HG02970 (cell line): ENCODE data around the gene WSB1.
"Not testable (repeated sequence)": the region's sequence is repeated elsewhere in the genome, so short reads cannot be mapped to it uniquely, and the experiment has no call there.

Experiments
- ATAC-seq: cut with Tn5 transposase; IDR thresholded peaks from one replicate; pipeline ENCODE4 v1.9.1; 2021; ENCODE audit warnings: mild to moderate bottlenecking, moderate library complexity, moderate number of reproducible peaks; ENCODE audit not compliant: unreplicated experiment, low FRiP score

The WSB1 gene

DNA sequence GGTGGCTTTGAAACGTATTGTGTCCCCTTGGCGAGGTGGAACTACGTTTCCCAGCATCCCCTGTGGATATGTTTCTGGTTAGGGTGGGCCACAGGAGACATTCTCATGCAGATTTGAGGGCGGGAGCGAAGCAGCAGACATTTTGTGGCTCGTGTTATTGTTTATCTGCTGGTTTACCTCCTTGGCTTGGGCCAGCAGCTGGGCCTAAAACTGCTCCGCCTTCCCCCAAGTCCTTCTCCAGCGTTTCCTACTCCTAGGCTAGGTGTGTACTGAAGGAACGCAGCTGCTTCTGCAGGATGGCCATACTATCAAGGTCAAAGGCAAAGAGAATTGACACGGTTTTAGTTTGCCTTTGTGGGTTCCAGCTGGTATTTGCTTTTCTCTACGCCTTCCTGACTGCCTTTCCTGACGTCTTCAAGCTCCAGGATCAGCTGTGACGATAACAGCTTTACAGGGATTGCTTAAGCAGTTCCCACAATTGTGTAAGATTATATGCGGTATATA lies 17.2 kb upstream of the WSB1 start:
- no peak for ATAC-seq

DNA sequence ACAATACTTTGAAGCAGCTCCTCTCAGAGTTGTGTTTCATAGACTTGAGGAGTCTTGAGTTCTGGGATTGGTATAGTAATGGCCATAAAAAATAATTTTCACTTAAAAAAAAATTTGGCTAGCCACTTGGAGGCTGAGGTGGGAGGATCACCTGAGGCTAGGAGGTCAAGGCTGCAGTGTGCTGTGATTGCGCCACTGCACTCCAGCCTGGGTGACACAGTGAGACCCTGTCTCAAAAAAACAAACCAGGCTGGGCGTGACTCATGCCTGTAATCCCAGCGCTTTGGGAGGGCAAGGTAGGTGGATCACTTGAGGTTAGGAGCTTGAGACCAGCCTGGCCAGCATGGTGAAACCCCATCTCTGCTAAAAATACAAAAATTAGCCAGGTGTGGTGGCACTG lies 14.8 kb upstream of the WSB1 start:
- not testable (repeated sequence) for ATAC-seq

DNA sequence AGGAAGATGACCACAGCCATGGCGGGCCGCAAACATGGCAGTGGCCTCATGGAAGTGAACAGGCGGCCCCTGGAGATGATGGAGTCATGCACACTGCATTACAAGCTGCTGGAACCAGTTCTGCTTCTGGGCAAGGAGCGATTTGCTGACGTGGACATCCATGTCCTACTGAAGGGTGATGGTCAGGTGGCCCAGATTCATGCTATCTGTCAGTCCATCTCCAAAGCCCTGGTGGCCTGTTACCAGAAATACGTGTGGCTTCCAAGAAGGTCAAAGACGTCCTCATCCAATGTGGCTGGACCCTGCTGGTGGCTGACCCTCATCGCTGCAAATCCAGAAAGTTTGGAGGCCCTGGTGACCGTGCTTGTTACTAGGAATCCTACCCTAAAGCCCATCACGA lies 13.4 kb upstream of the WSB1 start:
- no peak for ATAC-seq

DNA sequence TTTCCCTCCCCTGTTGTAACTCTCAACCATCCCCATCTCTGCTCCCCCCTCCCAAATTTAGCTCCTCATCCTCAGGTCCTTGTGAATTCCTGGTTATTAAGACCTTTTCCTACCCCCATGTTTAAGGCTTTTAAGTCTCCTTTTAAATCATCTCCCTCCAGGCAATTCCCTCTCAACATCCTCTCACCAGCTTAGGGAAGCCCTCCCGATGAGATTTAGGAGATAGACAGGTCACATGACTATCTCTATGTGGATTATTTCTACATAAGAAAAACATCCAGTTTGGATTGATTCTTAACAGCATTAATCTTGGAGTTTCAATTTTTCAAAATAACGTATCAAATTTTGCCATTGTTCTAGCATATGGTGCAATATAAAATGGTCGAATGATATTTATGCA lies 12.5 kb upstream of the WSB1 start:
- ATAC-seq = no peak

DNA sequence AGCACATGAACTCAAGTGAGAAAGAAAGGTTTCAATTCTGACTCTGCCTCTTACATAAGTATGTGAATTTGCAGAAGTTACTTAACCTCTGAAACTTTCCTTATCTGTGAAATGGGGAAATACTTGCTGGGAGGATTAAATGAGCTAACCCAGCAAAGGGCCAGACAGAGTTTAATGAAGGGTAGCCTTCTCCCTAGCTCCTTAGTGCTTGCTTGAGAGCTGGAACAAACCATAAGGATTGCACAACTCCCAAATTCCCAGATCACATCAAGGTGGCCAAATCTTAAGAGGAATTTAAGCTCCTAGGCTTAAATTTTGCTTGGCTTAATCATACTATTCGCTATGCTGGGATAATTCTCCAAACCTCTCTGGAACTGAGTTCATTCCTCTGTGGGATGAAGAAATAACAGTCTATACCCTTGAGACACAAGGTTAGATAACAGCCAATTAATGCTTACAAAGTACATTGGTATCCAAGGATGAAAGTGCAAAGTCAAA lies 11.8 kb upstream of the WSB1 start:
- no peak for ATAC-seq

DNA sequence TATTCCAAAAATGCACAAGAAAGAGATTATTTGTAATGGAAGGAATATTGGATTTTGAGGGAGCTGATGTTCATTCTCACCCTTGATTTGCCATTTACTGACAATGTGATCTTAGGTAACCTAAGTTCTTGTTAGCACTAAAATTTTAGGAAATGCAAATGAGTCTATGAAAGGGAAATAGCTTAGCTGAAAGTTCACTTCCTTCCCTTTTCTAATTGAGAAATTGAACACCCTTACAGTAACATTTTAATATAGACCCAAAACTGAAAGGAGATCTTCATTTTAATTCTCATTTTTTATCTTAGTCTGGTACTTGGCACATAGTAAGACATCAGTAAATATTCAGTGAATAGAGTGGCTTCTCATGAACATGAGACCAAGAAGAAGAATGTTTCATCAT lies 10.9 kb upstream of the WSB1 start:
- ATAC-seq = no peak

DNA sequence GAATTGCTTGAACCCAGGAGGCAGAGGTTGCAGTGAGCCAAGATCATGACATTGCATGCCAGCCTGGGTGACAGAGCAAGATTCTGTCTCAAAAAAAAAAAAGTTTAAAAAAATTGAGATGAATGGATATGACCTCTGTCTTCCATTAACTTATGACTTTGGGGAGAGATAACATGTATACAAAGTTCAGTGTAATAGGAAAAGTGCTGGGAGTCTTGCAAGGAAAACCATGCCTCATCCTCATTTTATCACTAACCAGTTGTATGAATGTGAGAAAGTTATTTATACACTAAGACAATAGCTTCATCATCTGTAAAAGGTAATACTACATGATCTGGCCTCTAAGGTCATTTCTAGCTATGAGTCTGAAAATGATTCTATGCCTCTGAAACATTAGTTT lies 10.2 kb upstream of the WSB1 start:
- no peak for ATAC-seq

DNA sequence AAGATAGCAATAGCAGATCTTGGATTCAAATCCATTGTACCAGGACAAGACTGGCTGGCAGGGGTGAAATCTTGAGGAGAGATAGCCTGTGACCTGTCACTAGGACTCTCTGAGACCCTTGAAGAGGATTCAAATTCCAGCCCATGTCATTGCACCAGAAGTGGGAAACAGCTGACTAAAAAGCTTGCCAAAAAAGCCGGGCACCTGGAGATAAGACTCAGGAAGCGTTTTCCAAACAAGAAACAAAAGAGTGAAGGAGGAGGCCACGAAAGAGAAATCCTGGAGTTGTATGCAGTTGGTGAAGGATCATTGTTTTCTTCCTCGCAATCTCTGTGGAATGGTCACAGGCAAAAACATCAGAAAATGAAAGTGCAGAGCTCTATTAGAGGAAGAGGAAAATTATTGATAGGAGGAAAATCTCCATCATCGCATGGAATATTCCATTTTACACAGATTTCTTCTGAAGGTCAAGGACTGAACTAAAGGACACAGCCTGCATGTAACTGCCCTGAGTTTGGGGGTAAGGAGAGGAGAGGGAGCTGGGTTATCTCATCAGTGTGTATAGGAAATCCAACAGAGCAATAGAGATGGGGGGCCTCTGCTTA lies 9.0 kb upstream of the WSB1 start:
- no peak for ATAC-seq

DNA sequence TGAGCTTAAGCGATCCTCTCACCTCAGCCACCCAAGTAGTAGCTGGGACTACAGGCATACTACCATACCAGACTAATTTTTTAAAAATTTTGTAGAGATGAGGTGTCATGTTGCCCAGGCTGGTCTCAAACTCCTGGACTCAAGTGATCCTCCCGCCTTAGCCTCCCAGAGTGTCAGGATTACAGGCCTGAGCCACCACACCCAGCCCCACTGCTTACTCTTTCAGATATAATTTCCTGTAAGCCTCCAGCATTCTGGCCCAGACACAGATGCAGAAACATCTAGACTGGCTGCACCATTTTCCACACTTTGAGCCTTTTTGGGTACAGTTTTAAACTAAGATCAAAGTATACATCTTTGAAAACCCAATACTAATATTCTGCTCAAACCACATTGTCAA lies 8.4 kb upstream of the WSB1 start:
- no peak for ATAC-seq

DNA sequence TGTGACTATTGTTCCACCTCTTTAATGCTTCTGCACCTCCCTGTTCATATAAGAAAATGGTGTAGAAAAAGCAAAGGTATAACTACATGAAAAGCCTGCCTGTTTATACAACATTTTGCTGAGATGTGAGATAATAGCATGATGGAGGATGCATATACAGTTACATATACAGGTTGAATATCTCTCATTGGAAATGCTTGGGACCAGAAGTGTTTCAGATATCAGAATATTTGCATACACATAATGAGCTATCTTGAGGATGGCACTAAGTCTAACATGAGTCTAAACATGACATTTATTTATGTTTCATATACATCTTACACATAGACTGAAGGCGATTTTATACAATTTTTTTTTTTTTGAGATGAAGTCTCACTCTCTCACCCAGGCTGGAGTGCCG lies 5.7 kb upstream of the WSB1 start:
- no peak for ATAC-seq

DNA sequence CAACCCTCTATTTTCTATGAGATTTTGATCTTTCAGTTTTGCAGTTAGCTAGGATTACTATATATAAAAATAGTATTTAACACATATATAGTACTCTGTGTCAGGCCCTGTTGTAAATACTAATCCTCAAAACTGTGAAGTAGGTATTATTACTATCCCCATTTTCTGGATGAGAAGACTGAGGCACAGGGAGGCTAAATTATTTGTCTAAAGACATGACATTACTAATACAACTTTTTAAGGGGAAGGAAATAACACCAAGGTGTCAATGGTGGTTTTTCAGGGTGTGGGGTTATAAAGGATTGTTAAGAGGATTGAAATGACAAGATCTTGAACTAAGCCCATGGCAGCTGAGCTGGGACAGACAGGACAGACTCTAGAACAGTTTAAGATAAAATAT lies 4.1 kb upstream of the WSB1 start:
- no peak for ATAC-seq

DNA sequence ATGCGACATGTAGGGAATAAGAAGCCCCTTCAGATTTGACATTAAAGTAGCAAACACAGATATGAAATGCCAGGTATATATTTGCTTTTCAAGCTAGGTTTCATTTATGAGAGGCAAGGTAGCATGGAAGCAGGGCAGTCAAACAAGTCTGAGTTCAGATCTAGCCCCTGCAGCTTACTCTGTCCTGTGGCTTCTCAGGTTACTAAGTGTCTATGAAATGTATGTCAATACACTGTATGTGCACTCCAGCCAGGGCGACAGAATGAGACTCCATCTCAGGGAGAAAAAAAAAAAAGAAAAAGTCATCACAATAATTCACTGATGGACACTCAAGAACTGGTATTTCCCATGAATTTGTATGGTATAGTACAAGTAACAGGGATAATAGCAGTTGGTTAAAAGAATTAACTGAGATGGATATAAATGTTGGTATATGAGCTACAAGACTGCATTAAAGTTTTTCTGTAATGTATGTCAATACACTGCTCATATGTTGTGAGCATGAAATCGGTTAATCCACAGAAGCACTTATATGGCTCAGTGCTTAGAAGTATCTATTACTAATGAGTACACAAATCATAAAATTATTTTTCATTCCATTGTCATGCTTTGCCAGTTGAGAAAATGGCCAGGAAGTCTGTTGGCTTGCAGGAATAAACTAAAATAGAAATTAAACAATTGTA lies 2.9 kb upstream of the WSB1 start:
- no peak for ATAC-seq

DNA sequence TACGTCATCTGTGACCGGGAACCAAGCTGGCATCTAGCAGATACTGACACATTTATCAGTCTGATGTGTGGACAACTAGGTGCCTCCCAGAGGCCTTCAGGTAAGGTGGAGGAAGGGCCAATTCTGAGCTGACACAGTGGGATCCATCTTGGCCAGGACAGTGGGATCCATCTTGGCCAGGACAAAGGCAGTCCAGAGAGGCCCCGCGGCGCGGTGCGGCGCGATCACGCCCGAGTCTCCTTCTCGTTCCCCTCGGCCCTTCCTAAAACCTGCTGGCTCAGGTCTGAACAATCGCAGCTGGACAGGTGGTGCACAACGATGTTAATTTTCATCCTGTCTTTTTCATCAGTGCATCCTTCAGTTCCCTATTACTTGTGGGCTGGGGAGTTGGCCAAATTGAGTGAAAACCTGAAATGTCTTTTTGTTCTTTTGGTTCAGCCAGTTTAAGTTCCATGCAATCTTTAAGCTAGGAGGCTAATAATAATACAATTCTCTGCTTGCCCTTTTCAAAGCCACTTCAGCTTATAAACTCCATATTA lies 486 bp upstream of the WSB1 start:
- no peak for ATAC-seq

DNA sequence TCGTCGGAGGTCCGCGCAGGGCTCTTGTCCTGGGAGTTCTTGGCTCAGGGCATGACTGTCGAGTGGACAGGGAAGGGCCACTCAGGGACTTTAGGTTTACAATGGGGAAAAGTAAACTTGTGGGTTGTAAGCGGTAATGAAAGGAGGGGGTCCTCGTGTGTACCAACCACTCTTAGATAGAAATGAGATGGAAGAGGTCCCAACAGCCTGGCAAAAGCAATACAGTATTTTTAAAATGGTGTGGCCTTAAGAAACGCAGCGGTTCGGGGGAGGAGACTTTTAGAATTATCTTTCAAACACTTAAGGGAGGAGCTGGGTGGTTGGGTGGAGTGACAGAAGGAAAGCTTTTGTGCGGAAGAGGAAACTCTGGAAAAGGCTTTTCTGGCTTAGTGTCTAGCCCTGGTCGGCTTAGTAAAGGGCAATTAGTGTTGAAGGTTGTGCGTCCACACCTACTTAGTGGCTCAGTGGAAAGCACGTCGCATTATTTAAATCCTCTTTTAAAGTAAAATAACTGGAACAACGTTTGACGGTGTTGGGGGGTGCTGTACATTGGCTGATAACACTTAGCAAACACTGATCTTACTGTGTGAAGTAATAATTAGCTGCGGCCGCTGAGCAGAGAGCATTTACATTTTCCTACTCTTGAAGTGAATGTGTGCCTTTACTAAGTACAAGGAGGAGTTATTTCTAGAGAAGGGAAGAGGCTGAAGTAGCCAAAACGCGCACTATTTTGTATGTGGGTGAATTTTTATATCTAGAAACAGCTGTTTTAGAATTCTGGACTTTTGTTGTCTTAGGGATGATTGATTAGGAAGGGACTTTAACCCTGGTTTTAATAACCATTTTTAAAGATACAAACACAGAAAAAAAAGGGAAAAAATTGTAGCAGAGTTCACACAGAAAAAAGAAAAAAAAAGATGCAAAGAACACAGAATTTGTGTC lies 1.0 kb downstream of the WSB1 start:
- ATAC-seq = no peak

DNA sequence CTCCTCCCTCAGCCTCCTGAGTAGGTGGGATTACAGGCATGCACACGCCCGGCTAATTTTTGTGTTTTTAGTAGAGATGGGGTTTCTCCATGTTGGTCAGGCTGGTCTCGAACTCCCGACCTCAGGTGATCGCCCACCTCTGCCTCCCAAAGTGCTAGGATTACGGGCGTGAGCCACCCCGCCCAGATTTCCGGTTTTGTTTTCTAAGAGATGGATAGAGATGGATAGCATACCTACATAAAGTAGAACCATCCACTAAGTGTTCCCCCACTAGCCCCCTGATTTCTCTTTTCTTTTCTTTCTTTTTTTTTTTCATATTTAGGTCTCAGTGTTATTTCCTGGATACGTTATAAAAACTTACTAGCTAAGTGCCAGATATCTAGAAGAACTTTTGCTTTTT lies 2.0 kb downstream of the WSB1 start:
- no peak for ATAC-seq

DNA sequence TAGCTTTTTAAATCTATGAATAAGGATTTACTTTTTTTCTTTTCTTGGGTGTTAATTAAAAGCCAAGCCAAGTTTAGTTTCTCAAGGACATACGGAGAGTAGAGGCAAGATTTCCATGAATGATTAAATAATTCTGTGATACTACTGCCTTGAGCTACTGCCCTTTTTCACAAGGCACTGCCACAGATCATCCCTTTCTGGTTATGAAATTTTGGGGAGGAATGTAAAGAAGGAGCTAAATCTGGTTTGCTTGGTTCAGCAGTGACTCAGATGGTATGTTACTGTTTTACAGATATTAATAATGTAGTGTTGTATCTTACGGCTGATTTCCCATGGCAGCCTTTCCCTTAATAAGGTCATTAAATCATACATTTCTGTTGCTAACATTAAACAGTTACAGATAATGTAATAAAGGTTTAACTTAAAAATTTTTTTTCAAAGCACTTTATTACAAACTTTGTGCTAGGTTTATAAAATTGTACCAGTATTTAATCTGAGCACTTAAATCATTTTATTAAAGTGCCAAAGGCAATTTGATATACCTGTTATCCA lies 2.6 kb downstream of the WSB1 start:
- ATAC-seq = no peak

DNA sequence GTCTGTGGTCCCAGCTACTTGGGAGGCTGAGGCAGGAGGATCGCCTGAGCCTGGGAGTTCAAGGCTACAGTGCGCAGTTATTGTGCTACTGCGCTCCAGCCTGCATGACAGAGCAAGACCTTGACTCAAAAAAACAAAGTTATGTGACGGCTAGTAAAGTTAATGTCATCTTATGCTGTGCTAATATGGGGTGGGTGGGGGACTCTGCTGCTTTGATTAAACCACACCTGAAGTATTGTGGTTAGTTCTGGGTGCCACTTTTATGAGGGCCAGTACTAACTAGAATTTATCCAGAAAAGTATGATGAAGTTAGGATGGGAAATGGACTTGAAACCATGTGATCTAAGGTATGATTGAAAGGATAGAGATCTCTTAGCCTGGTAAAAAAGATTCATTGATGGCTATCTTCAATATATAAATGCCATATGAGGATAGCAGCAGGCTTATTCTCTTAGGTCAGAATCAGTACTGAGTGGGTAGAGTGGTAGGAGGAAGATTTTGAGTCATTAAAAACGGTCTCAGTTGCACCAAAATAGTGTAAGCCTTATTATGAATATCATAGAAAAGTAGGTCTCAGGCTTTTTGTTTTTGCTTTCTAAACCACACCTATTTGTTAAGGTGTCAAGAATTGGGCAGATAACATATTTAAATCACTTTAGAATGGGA lies 5.6 kb downstream of the WSB1 start:
- no peak for ATAC-seq

DNA sequence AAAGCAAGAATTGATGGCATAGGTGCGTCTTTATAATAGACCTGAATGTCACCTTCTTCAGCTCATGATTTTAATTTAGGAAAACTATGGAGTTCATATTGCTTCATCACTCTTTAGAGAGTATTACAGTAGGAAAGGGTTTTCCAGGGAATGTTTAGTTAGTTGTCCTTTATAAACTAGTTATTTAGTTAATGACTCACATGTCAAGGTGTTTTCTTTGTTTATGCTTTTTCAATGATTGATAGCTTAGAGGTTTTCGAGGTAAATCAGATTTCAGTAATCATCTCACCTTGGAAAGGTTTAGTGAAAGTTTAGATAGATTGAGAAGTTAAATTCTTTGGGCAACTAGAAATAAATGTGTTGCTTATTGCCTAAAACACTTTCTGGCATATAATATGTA lies 9.8 kb downstream of the WSB1 start:
- no peak for ATAC-seq

DNA sequence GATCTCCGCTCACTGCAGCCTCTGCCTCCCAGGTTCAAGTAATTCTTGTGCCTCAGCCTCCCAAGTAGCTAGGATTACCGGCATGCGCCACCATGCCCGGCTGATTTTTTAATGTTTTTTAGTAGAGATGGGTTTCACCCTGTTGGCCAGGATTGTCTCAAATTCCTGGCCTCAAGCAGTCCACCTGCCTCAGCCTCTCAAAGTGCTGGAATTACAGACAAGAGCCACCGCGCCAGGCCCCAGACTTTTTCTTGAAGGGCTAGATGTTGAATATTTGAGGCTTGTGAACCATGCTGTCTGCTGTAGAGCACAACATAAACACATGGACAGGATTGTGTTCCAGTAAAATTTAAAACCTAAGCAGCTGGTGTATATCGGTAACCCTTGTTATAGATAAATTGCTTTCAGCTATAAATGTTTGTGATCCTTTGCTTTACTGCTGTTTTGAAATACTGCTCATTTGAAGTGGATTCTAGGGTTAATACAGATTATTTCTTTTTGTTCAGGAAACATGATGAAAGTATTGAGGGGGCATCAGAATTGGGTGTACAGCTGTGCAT lies 12.4 kb downstream of the WSB1 start:
- ATAC-seq = no peak
